Left hindlimb (tissue), 1 donor: Measurements from ENCODE around the gene LMBR1.
"Not testable (repeated sequence)": the region's sequence is repeated elsewhere in the genome, so short reads cannot be mapped to it uniquely, and the experiment has no call there.

Experiments
- DNase-seq: peaks from one replicate; pipeline ENCODE4 v3.0.0-alpha.2; 2018

LMBR1 gene

GRCh38 chr7:156752367-156753228 is 140.4 kb downstream of the LMBR1 start:
- no peak for DNase-seq

DNA sequence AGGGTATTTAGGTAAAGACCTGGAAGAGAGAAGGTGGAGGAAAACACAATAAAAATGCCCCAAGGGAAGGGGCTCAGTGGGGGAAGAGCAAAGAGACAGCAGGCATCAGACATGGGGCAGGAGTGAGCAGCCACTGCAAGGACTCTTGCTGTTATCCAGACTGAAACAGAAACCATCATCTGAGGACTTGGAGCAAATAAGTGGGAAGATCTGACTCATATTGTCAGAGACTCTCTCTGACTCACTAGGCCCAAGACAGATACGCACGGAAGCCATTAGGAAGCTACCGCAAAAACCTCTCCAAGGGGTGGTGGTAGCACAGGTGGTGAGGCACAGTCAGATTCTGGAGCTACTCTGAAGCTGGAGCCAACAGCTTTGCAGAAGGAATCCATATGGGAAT is 141.7 kb downstream of the LMBR1 start:
- no peak for DNase-seq

DNA sequence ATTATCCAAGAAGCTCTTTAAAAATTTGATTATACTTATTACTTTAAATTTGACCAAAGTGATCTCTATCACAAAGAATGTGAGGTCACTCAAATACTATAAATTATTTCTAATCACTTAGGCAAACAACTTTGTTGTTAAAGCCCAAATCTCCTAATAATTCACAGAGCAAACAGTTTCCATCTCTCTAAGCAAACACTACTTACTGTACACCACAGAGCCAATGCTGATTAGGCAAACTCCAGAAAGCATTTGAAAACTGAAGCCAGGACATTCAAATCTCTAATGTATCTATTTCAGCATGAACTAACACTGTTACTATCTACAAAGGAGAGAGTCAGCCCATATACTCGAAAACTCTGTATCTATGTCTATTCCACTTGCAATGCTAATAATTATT is 145.3 kb downstream of the LMBR1 start:
- DNase-seq: no peak

DNA sequence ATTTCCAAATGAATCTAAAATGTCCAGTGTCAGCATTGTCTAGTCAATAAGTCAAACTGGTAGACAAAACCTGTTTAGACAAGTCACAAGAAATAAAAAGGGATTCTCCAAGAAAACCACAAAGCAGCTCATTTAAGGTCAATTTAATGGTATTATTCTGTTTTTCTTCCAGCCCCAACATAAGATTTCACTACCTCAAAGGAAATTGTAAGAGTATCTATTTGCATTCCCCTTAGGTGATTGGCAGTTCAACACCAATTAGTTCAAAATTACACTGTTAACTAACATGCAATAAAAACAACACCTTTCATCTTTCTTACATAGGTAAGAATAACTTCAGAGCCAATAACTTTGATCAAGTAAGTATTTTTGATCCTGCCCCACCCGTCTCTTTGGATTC is 146.1 kb downstream of the LMBR1 start:
- no peak for DNase-seq

GRCh38 chr7:156739596-156739995 is 153.4 kb downstream of the LMBR1 start:
- DNase-seq: no peak

- DNase-seq: no peak
These were observed 157.1 kb downstream of the LMBR1 start for GRCh38 chr7:156735851-156736250.

DNA sequence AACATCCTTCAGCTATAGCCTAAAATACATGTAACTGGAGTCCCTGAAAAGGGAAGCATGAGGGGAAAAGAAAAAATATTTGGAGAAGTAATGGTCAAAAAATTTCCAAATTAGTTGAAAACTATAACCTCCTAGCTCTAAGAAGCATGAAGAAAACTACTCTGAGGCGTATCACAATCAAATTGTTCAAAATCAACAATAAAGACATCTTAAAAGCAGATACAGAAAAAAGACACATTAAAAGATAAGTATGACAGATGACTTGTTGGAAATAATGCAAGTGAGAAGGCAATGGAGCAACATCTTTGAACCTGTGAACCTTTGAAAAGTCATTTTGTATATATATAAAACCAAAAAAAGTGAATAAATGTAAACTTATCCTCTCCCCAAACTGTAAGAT is 159.3 kb downstream of the LMBR1 start:
- no peak for DNase-seq

- no peak for DNase-seq
These were observed 160.8 kb downstream of the LMBR1 start for GRCh38 chr7:156732091-156732625.

DNA sequence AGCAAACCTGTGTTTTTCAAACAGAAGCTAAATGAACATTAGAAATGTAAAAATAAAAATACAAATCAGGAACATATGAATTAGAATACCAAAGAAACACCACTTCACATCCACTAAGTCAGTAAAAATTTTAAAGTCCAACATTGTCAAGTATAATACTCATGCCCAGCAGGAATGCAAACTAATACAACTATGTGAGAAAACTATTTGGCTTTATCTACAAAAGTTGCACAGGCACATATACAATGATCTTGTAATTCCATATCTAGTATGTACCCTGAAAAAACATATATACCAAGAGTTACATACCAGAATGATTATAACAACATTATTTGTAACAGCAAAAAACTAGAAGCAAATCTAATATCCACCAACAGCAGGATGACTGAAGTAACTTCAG is 161.3 kb downstream of the LMBR1 start:
- DNase-seq: no peak

DNA sequence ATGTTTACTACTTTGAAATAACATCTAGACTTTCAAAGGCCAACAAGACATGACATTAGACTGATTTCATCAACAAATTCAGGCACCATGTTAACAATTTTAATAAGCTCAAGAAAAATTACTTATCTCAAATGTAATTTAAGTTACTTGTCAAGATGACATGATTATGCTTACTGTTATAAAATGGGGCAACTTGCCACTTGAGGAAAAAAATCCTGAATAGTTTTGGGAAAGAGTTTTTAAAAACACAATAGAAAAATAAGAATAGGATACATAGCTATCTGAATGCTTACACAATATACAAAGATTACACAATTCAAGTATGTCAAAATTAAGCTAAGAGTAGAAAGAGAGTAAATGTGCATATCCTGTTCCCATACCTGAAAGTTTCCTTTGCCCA is 167.0 kb downstream of the LMBR1 start:
- no peak for DNase-seq

GRCh38 chr7:156725073-156725472 is 167.9 kb downstream of the LMBR1 start:
- no peak for DNase-seq

DNA sequence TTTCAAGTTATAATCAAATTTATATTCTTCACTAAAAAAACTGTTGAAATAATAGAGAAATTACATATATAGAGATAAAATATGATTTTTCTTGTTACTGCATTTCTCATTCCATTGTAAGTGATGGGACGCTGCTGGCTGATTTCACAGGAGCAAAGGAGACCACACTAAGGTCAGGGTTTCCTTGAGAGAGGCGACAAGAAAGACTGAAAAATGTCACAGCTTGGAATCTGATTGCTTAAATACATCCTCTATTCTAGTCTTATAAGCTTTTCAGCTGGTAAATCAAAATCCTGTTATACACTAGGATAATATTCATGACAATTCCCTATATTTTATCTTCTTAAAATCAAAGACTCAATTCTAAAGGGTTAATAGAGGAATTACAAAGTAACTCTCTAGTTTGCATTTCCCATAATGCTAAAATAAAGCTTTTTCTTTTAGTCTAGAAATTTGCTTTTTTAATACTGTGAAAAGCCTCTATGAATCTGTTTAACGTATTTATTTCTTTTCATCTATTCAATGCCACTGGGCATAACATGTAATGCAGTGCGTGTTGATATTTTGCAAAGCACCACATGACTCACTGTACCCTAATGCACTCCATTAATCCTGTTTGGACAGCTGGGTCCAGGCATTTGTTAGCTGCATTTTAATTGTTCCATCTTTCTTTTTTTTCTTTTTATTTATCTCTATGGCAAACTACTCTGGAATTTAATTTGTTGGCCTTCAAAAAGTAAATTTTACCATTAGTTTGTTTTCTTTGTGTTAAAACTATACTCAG is 170.7 kb downstream of the LMBR1 start:
- DNase-seq: no peak

DNA sequence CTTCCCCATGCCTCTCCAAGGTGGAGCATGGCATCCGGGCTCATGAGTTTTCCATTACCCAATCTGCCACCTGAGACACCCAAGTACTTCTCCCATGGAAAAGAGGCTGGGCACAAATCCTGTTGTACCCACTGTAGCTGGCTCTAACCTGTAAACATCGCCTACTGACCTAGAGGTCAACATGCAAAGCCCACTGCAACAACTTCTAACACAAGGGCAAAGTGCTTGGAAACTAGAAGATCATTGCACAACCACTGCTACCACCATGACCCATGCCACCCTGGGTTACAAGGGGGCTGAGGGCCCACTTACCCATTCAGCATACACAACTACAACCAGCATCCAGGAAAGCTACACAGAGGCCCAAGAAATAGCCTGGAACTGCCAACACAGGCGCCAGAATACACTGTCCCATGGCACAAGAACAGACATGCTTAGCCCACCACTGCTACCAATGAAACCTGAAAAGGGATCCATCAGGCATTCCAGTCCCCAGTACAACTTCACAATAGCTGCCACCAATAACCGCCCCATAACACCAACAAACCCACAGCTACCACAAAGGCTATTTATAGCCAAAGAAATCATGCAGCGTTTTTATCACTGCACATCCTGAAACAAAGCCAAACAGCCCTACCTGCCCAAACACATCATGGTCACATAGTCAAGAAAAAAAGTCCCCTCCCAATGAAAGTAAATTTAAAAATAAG is 189.1 kb downstream of the LMBR1 start:
- no peak for DNase-seq

DNA sequence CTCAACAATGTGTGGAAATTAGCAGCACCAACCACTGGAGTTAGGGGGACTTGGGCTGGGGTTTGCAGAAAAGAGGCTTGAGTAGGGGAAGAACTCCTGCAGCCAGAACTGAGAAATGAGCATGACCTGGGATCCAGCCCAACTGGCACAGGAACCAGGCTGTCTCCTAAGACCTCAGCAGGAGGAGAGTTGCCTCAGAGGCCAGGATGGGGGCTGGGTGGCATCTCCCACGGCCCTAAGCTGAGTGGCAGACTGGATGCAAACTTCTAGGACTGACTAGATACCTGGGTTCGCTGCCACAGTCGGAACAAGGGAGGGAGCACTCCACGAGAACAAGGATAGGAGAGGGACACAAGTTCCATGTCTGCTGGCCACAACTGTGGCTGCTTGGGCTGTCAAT is 189.8 kb downstream of the LMBR1 start:
- no peak for DNase-seq

- DNase-seq: no peak
These were observed 190.6 kb downstream of the LMBR1 start for GRCh38 chr7:156702399-156702798.

- DNase-seq: not testable (repeated sequence)
These were observed 191.2 kb downstream of the LMBR1 start for GRCh38 chr7:156701787-156702186.

DNA sequence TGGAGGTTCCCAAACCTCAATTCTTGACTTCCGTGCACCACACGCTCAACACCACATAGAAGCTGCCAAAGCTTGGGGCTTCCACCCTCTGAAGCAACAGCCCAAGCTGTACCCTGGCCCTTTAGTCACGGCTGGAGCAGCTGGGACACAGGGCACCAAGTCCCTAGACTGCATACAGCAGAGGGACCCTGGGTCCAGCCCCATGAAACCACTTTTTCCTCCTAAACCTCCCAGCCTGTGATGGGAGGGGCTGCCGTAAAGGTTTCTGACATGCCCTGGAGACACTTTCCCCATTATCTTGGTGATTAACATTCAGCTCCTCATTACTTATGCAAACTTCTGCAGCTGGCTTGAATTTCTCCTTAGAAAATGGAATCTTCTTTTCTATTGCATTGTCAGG is 194.5 kb downstream of the LMBR1 start:
- DNase-seq: not testable (repeated sequence)

- DNase-seq: not testable (repeated sequence)
These were observed 195.7 kb downstream of the LMBR1 start for GRCh38 chr7:156697283-156697682.

DNA sequence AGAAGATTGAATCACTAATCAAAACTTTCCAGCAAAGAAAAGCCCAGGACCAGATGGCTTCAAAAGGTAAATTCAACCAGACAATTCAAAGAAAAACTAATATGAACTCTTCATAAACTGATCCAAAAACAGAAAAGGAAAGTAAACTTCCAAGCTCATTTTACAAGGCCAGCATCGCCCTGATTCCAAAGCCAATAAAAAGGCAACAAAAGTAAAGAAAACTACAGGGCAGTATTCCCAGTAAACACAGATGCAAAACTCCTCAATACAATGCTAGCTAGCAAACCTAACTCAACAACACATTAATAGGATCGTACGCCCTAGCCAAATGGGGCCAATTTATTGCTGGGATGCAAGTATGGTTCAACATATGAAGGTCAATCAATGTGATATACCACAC is 199.4 kb downstream of the LMBR1 start:
- DNase-seq: no peak

DNA sequence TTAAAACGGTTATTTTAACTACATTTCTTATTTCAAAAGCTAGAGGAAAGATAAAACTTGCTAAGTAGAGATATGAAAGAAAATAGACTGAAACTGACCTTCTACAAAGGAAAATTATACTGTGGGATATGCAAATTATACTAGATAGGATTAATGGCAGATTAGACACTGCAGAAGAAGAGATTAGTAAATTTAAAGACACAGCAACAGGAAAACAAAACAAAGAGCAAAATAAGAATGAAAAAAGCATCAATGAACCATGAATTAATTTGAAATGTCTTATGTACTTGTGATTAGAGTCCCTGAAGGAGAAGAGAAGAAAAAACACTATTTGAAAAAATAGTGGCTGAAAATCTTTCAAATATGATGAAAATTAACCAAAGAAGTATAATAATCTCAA is 200.1 kb downstream of the LMBR1 start:
- no peak for DNase-seq

DNA sequence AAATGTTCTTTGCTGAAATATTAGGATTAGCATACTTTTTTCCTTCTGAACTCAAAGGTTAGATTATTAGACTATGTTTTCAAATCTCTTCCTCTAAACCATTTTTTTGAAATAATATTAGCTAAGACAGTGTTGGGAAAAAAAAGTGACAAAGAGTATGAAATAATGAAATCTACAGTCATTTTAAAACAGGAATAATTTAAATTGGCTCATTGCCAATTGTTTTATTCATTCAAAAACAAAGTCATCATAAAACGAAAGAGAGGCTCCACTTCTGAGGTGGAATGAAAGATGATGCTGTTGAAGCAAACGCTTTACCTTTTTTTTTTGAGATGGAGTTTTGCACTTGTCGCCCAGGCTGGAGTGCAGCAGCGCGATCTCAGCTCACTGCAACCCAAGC is 201.2 kb downstream of the LMBR1 start:
- no peak for DNase-seq

GRCh38 chr7:156684661-156685060 is 208.3 kb downstream of the LMBR1 start:
- DNase-seq: no peak

DNA sequence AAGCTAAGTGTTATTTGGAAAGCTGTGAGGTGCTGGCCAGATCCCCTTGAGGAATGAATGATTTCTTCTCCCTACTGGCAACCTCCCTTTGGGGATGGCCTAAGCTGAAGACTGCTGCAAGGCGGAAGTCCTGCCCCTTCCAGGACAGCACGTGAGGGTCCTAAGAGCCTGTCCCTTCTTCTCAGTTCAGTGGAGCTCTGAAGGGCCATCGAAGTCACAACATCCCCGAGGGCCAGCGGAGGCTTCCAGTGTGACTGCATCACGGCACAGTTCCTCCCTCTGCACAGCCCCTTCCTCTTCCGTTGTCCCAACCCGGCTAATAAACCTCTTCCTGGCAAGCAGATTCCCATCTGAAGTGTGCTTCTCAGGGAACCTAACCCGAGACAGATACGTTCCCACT is 208.7 kb downstream of the LMBR1 start:
- DNase-seq: no peak
